GM23338 (cell line): ENCODE data around the gene TRMT44.

Source experiments
- CREB1 ChIP-seq: fragments of 250-450 bp; sonication (Bioruptor Pico); IDR thresholded peaks from 2 replicates; pipeline ENCODE4 v1.5.0; 2020; ENCODE audit warnings: low read depth, mild to moderate bottlenecking, moderate library complexity
- CTCF ChIP-seq, 2 experiments: fragments of 200-600 bp in 1 of 2; sonication (generic) in 1 of 2; conservative IDR thresholded peaks; 2 replicates each; pipeline versions ENCODE4 v1.5.1 to v1.6.1; 2016 to 2017; ENCODE audit warnings: antibody characterized with exemption in 2 of 2, low read depth in 2 of 2, mild to moderate bottlenecking in 2 of 2, moderate library complexity in 1 of 2
- ETS1 ChIP-seq: IDR thresholded peaks from 2 replicates; pipeline ENCODE4 v1.6.1; 2016; ENCODE audit warnings: antibody characterized with exemption
- EZH2 ChIP-seq: fragments of 200-600 bp; sonication (generic); IDR thresholded peaks from one replicate; pipeline ENCODE4 v1.8.0; 2017; ENCODE audit warnings: antibody characterized with exemption, mild to moderate bottlenecking, low read depth; ENCODE audit not compliant: unreplicated experiment
- EZH2phosphoT487 ChIP-seq: fragments of 200-600 bp; sonication (generic); IDR thresholded peaks from one replicate; pipeline ENCODE4 v1.8.1; 2018; ENCODE audit warnings: antibody characterized with exemption; ENCODE audit not compliant: unreplicated experiment
- JUNB ChIP-seq: IDR thresholded peaks from one replicate; pipeline ENCODE4 v1.6.1; 2016; ENCODE audit warnings: antibody characterized with exemption; ENCODE audit not compliant: unreplicated experiment
- NANOG ChIP-seq: IDR thresholded peaks from 2 replicates; pipeline ENCODE4 v1.6.1; 2016; ENCODE audit warnings: antibody characterized with exemption, borderline replicate concordance
- POLR2AphosphoS5 ChIP-seq: IDR thresholded peaks from 2 replicates; pipeline ENCODE4 v1.6.1; 2016; ENCODE audit warnings: antibody characterized with exemption, low read depth
- REST ChIP-seq: IDR thresholded peaks from one replicate; pipeline ENCODE4 v1.6.1; 2018; ENCODE audit warnings: antibody characterized with exemption; ENCODE audit not compliant: unreplicated experiment
- STAT1 ChIP-seq: IDR thresholded peaks from one replicate; pipeline ENCODE4 v1.6.1; 2016; ENCODE audit warnings: antibody characterized with exemption; ENCODE audit not compliant: unreplicated experiment
- ZNF114 ChIP-seq: fragments of 250-450 bp; sonication (Bioruptor Pico); IDR thresholded peaks from 2 replicates; pipeline ENCODE4 v1.5.0; 2020; ENCODE audit warnings: mild to moderate bottlenecking, moderate library complexity
- ZNF331 ChIP-seq: fragments of 250-450 bp; sonication (Bioruptor Pico); IDR thresholded peaks from 2 replicates; pipeline ENCODE4 v1.5.0; 2020; ENCODE audit warnings: low read depth, mild to moderate bottlenecking, moderate library complexity
- ZNF462 ChIP-seq: fragments of 250-450 bp; sonication (Bioruptor Pico); IDR thresholded peaks from 2 replicates; pipeline ENCODE4 v1.5.0; 2020; ENCODE audit warnings: mild to moderate bottlenecking, moderate library complexity

GRCh38 chr4:8434251-8435073 lies 6.1 kb upstream of the TRMT44 start:
- TF ChIP-seq CTCF (conservative IDR thresholded peaks at IDR 0.05; ENCODE audit: low read depth in 2 of 2) = no peak
- no peak for TF ChIP-seq EZH2
- TF ChIP-seq EZH2phosphoT487 = no peak
- no peak for TF ChIP-seq POLR2AphosphoS5
- no peak for TF ChIP-seq REST
- no peak for TF ChIP-seq ZNF462
- no peak for TF ChIP-seq JUNB
- no peak for TF ChIP-seq CREB1 (CRISPR knock-in tag)
- TF ChIP-seq STAT1 = no peak
- no peak for TF ChIP-seq ETS1
- no peak for TF ChIP-seq ZNF331 (CRISPR knock-in tag)
- TF ChIP-seq NANOG = no peak
- no peak for TF ChIP-seq ZNF114
